GM23338 (cell line): ENCODE data around the gene TNS3. TPM values are rescaled to one million over a fixed set of nuclear protein-coding genes. Genes with fewer than 3 reads are reported as not detected.

Experiments used
- ATAC-seq: fragments of 200-7000 bp; cut with Tn5 transposase; 3 replicates; pipeline ENCODE4 v1.9.1; 2020
- DNase-seq: peaks from one replicate; pipeline ENCODE4 v3.0.0-alpha.2; 2015; ENCODE audit warnings: low spot score
- H2AFZ ChIP-seq: fragments of 200-600 bp; sonication (generic); 2 replicates; pipeline ENCODE4 v1.8.0; 2016; ENCODE audit warnings: antibody characterized with exemption, mild to moderate bottlenecking, moderate library complexity
- H3F3A ChIP-seq: fragments of 200-600 bp; sonication (generic); replicated peaks from 2 replicates; pipeline ENCODE4 v1.8.0; 2017; ENCODE audit warnings: antibody characterized with exemption, mixed run types, low read depth
- H3K27ac ChIP-seq: fragments of 200-600 bp; sonication (generic); 2 replicates; pipeline ENCODE4 v1.6.1; 2016; ENCODE audit warnings: low read depth
- H3K27me3 ChIP-seq: fragments of 200-600 bp; sonication (generic); 2 replicates; pipeline ENCODE4 v1.8.0; 2016; ENCODE audit warnings: mild to moderate bottlenecking, mixed run types, moderate library complexity; ENCODE audit not compliant: insufficient read depth
- H3K36me3 ChIP-seq: fragments of 200-600 bp; sonication (generic); 2 replicates; pipeline ENCODE4 v1.8.0; 2016; ENCODE audit warnings: mild to moderate bottlenecking; ENCODE audit not compliant: insufficient read depth
- H3K4me1 ChIP-seq: fragments of 200-600 bp; sonication (generic); 2 replicates; pipeline ENCODE4 v1.8.0; 2016; ENCODE audit warnings: mild to moderate bottlenecking, moderate library complexity; ENCODE audit not compliant: insufficient read depth
- H3K4me2 ChIP-seq: fragments of 200-600 bp; sonication (generic); 2 replicates; pipeline ENCODE4 v1.7.1; 2017; ENCODE audit warnings: mixed run types
- H3K4me3 ChIP-seq: fragments of 200-600 bp; sonication (generic); 2 replicates; pipeline ENCODE4 v1.6.1; 2016; ENCODE audit warnings: mixed run types
- H3K79me2 ChIP-seq: fragments of 200-600 bp; sonication (generic); replicated peaks from 2 replicates; pipeline ENCODE4 v1.8.0; 2017; ENCODE audit warnings: mild to moderate bottlenecking; ENCODE audit not compliant: insufficient read depth
- H3K9me2 ChIP-seq: fragments of 200-600 bp; sonication (generic); 2 replicates; pipeline ENCODE4 v1.8.0; 2017; ENCODE audit not compliant: insufficient read depth
- H4K20me1 ChIP-seq: fragments of 200-600 bp; sonication (generic); replicated peaks from 2 replicates; pipeline ENCODE4 v1.8.0; 2017; ENCODE audit warnings: mild to moderate bottlenecking; ENCODE audit not compliant: insufficient read depth
- H3K27ac Mint-ChIP-seq: 2 replicates; pipeline ENCODE4 v1.8.0; 2020; ENCODE audit warnings: inconsistent platforms, mild to moderate bottlenecking, moderate library complexity, mixed read lengths
- H3K27me3 Mint-ChIP-seq: 3 replicates; pipeline ENCODE4 v1.8.0; 2022; ENCODE audit warnings: low read depth, mild to moderate bottlenecking, moderate library complexity, mixed read lengths, inconsistent platforms; ENCODE audit not compliant: insufficient read depth, poor library complexity
- H3K36me3 Mint-ChIP-seq: 3 replicates; pipeline ENCODE4 v1.8.0; 2021; ENCODE audit warnings: low read depth, mild to moderate bottlenecking, inconsistent platforms, moderate library complexity, mixed read lengths
- H3K4me1 Mint-ChIP-seq: 3 replicates; pipeline ENCODE4 v1.8.0; 2020; ENCODE audit warnings: mild to moderate bottlenecking, inconsistent platforms, mixed read lengths
- H3K4me3 Mint-ChIP-seq: 3 replicates; pipeline ENCODE4 v1.8.0; 2021; ENCODE audit warnings: moderate library complexity, mild to moderate bottlenecking, inconsistent platforms, mixed read lengths
- H3K9me3 Mint-ChIP-seq: 3 replicates; pipeline ENCODE4 v1.8.0; 2020; ENCODE audit warnings: moderate library complexity, mild to moderate bottlenecking, inconsistent platforms, mixed read lengths
- CREB1 ChIP-seq: fragments of 250-450 bp; sonication (Bioruptor Pico); IDR thresholded peaks from 2 replicates; pipeline ENCODE4 v1.5.0; 2020; ENCODE audit warnings: low read depth, mild to moderate bottlenecking, moderate library complexity
- CTCF ChIP-seq, 2 experiments: fragments of 200-600 bp in 1 of 2; sonication (generic) in 1 of 2; conservative IDR thresholded peaks; 2 replicates each; pipeline versions ENCODE4 v1.5.1 to v1.6.1; 2016 to 2017; ENCODE audit warnings: antibody characterized with exemption in 2 of 2, low read depth in 2 of 2, mild to moderate bottlenecking in 2 of 2, moderate library complexity in 1 of 2
- ETS1 ChIP-seq: IDR thresholded peaks from 2 replicates; pipeline ENCODE4 v1.6.1; 2016; ENCODE audit warnings: antibody characterized with exemption
- EZH2 ChIP-seq: fragments of 200-600 bp; sonication (generic); IDR thresholded peaks from one replicate; pipeline ENCODE4 v1.8.0; 2017; ENCODE audit warnings: antibody characterized with exemption, mild to moderate bottlenecking, low read depth; ENCODE audit not compliant: unreplicated experiment
- EZH2phosphoT487 ChIP-seq: fragments of 200-600 bp; sonication (generic); IDR thresholded peaks from one replicate; pipeline ENCODE4 v1.8.1; 2018; ENCODE audit warnings: antibody characterized with exemption; ENCODE audit not compliant: unreplicated experiment
- JUNB ChIP-seq: IDR thresholded peaks from one replicate; pipeline ENCODE4 v1.6.1; 2016; ENCODE audit warnings: antibody characterized with exemption; ENCODE audit not compliant: unreplicated experiment
- NANOG ChIP-seq: IDR thresholded peaks from 2 replicates; pipeline ENCODE4 v1.6.1; 2016; ENCODE audit warnings: antibody characterized with exemption, borderline replicate concordance
- STAT1 ChIP-seq: IDR thresholded peaks from one replicate; pipeline ENCODE4 v1.6.1; 2016; ENCODE audit warnings: antibody characterized with exemption; ENCODE audit not compliant: unreplicated experiment
- ZNF114 ChIP-seq: fragments of 250-450 bp; sonication (Bioruptor Pico); IDR thresholded peaks from 2 replicates; pipeline ENCODE4 v1.5.0; 2020; ENCODE audit warnings: mild to moderate bottlenecking, moderate library complexity
- ZNF331 ChIP-seq: fragments of 250-450 bp; sonication (Bioruptor Pico); IDR thresholded peaks from 2 replicates; pipeline ENCODE4 v1.5.0; 2020; ENCODE audit warnings: low read depth, mild to moderate bottlenecking, moderate library complexity
- ZNF462 ChIP-seq: fragments of 250-450 bp; sonication (Bioruptor Pico); IDR thresholded peaks from 2 replicates; pipeline ENCODE4 v1.5.0; 2020; ENCODE audit warnings: mild to moderate bottlenecking, moderate library complexity
- polyA plus RNA-seq: library from polyadenylated mRNA; unstranded; fragments of >200 nt; fragmentation: Nextera tagmentation; extraction: Ambion mirVana; gene quantifications from 2 replicates; pipeline ENCODE4 v1.2.1, GENCODE V29; 2016
- total RNA-seq: library from RNA; depleted of rRNA; stranded (reverse); fragments of >200 nt; shearing (Covaris generic); gene quantifications from 2 replicates; pipeline ENCODE4 v1.2.3, GENCODE V29; 2014

The TNS3 gene
- total and polyA plus RNA-seq, 2 experiments from 2014 or later, result 6.2 to 28.7 TPM

- H2AFZ ChIP-seq, result no peak overlapping the region
- TF ChIP-seq EZH2 (no peak), CTCF (conservative IDR thresholded peaks at IDR 0.05; ENCODE audit: low read depth in 2 of 2) (no peak), JUNB (no peak), NANOG (no peak), ZNF114 (CRISPR knock-in tag) (no peak)
- no peaks in the 10 kb centered on the region for H3K4me1 ChIP-seq
- DNase-seq (no peak), ATAC-seq (no peak)
- no peaks in the 10 kb centered on the region for H3F3A ChIP-seq
- H3K79me2 ChIP-seq, result no peaks in the 10 kb centered on the region
- H3K36me3 Mint-ChIP-seq, result no peaks in the 10 kb centered on the region
- no peaks in the 10 kb centered on the region for H4K20me1 ChIP-seq
- no peaks in the 10 kb centered on the region for H3K27me3 Mint-ChIP-seq
- no peaks in the 10 kb centered on the region for H3K9me3 Mint-ChIP-seq
- no peak overlapping the region for H3K4me3 ChIP-seq
- H3K4me2 ChIP-seq, result no peak overlapping the region
- H3K27ac ChIP-seq, result no peak overlapping the region
- no peak overlapping the region for H3K4me3 Mint-ChIP-seq
- H3K4me1 Mint-ChIP-seq, result peaks cover 5% of the 10 kb centered on the region; the same call in 2 of the 3 replicates
- H3K27ac Mint-ChIP-seq, result no peak overlapping the region
- no peaks in the 10 kb centered on the region for H3K36me3 ChIP-seq
- H3K9me2 ChIP-seq, result no peaks in the 10 kb centered on the region
- H3K27me3 ChIP-seq, result no peaks in the 10 kb centered on the region
Observed at GRCh38 chr7:47347816-47348385, 234.0 kb downstream of the TNS3 start.

GRCh38 chr7:47347346-47347745, 234.6 kb downstream of the TNS3 start:
- Histone ChIP-seq H3K27me3 (no peaks in the 10 kb centered on the region), H3F3A (no peaks in the 10 kb centered on the region), H3K4me3 (no peak overlapping the region), H2AFZ (no peak overlapping the region), H3K4me2 (no peak overlapping the region), H4K20me1 (no peaks in the 10 kb centered on the region), H3K36me3 (no peaks in the 10 kb centered on the region), H3K79me2 (no peaks in the 10 kb centered on the region), H3K4me1 (no peaks in the 10 kb centered on the region), H3K27ac (no peak overlapping the region), H3K9me2 (no peaks in the 10 kb centered on the region)
- no peaks in the 10 kb centered on the region for H3K27me3 Mint-ChIP-seq
- H3K4me3 Mint-ChIP-seq, result no peak overlapping the region
- ATAC-seq (no peak), DNase-seq (no peak)
- H3K36me3 Mint-ChIP-seq, result no peaks in the 10 kb centered on the region
- peaks cover 5% of the 10 kb centered on the region; the same call in 2 of the 3 replicates for H3K4me1 Mint-ChIP-seq
- H3K9me3 Mint-ChIP-seq, result no peaks in the 10 kb centered on the region
- H3K27ac Mint-ChIP-seq, result no peak overlapping the region
- TF ChIP-seq CTCF (conservative IDR thresholded peaks at IDR 0.05; ENCODE audit: low read depth in 2 of 2) (no peak), STAT1 (no peak), ZNF462 (no peak), NANOG (no peak), EZH2phosphoT487 (no peak), CREB1 (CRISPR knock-in tag) (no peak), ETS1 (no peak), ZNF331 (CRISPR knock-in tag) (no peak)
